ENCODE results near the gene ESF1.
A peak's percentile ranks its signal among the peaks of the same experiment; 100 is the strongest.
"Not testable (repeated sequence)": the region's sequence is repeated elsewhere in the genome, so short reads cannot be mapped to it uniquely, and the experiment has no call there.

Gene ESF1

DNA sequence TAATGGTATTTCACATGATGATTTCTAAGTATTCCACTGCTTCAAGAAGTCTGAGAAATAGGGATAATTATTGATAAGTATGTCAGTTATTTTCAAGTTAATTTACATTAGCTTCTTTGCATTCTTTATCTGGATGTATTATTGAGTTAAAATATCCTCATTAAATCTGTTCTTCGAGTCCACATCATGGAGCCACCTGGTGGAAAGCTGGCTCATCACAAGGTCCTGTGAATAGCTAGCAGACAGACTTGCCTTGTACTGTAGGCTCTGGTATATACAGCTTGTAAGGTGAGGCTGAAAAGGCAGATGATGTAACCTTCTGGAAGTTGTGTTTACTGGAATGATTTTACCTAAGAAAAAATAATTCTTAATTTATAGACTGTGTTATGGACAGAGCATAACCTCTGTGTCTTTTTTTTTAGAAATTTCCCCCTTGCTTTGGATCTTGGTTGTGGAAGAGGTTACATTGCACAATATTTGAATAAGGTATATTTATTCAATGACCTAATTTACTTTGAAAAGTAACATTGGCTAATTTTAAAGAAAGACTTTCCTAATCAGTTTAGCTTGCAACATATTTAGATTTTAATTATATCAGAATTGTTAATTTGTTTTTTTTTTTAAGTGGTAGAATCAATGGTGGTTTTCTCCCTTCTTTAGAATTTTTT is 3.6 kb upstream of the ESF1 start:
- DNase-seq, result peak; percentile 33

DNA sequence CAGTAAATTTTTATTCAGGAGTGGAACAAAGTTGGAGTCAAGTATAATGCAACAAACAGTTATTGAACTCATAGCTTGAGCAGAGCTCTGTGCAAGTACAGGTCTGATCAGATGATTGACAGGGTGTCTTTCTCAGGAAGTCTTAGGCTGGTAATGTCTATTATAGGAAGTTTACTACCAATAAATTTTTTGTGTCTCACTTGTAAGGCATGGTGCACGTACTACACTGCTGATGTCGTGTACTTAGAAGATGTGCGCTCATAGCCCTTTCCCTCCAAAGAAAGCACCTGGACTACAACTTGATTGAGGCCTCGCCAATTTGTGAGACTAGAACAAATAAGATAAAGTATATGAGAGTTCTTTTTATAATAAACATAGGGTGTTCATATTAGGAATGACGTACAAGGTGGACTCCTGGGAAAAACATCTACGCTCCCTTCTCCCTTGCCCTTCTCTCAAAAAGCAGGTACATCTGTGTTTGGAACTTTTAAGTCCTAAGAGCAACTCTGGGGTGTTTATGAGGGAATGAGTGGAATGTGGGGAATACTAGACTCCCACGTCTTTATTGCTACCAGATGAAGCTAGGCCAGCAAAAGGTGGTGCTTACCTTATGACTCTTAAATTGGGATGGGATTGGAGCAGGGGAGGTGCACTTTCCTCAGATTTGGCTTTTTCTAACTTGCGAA is 1.6 kb upstream of the ESF1 start:
- no peak for DNase-seq

DNA sequence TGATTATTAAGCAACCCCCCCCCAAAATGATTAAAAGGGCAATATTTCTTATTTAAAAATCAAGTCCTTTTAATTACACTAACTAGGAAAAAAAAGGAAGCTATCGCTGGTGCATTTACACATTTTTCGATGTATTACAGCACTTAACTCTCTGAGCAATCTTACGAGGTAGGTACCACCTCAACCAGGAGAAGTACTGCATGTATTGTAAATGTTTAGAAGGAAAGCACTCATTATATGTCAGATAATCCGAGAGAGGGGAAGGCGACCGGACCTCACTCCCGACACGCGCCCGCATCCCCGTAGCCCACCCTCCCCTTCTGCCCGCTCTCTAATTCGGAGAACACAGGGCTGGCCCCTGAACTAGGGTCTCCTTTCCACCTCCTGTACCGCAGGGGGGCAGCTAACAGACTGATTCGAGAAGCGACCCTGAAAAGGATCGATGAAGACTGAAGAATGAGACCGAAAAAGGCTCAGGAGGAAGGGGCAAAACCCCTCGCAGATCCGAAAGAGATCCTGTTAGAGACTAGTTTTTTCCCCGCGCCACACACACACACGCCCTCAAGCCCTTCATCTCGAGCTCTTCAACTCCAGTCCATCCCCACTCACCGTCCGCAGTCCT is 337 bp downstream of the ESF1 start:
- no peak for DNase-seq

DNA sequence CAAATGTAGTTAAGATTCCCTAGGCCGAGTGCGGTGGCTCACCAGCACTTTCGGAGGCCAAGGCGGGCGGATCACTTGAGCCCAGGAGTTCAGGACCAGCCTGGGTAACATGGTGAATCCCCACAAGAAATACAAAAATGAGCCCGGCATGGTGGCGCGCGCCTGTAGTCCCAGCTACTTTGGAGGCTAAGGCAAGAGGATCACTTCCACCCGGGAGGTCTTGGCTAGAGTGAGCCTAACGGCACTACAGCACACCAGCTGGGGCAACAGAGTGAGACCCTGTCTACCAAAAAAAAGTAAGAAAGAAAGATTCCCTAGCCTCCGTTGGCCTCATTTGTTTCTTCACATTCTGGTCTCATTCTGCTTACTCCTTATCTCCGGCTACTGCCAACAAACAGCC is 1.2 kb downstream of the ESF1 start:
- no peak for DNase-seq

- DNase-seq, result no peak
Observed at GRCh38 chr20:13778827-13779226, 5.9 kb downstream of the ESF1 start.

DNA sequence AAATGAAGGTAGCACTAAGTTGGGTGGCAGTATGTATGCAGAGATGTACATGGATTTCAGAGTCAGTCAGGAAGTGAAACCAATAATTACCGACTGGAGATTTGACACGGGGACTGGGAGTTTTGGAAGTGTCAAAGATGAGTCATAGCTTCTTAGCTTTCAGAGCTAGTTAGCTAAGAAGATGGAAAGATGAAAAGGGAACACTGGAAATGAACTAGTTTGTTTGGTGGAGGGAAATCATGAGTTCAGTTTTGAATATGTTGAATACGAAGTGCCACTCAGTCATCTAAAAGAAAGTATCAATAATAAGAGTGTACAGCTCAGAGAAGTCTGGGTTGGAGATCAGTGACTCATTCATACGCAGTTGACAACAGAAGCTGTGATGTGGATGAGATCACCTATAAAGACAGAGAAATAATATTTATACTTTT is 7.5 kb downstream of the ESF1 start:
- DNase-seq, result no peak

- DNase-seq, result no peak
Observed at GRCh38 chr20:13775867-13776266, 8.9 kb downstream of the ESF1 start.

GRCh38 chr20:13772529-13772928 is 12.2 kb downstream of the ESF1 start:
- DNase-seq, result no peak

DNA sequence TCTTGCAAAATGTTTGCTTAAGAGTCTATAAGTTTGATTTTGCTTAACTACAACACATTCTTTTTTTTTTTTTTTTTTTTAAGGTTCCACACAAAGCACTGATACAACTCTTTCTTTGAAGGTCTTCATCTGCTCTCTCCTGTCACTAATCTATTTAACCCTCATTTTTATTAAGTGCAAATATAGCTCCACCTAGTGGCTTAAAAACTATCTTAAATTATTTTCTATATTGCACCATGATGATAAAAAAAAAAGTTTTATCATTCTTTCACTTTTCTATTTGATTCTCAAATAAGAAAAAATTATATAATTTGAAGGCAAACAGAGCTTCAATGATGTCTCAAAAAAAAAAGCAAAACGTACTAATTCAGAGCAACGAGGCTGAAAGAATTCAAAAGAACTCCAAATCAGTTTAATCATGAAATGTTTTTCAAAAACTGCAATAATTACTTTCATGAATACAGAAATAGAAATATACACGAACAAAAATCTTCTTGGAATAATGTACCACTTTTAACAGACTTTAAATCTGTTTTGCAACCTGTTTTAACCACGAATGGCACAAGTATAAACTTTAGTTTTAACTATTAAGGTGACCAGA is 12.8 kb downstream of the ESF1 start:
- DNase-seq, result no peak

GRCh38 chr20:13770141-13770540 is 14.6 kb downstream of the ESF1 start:
- DNase-seq, result no peak

DNA sequence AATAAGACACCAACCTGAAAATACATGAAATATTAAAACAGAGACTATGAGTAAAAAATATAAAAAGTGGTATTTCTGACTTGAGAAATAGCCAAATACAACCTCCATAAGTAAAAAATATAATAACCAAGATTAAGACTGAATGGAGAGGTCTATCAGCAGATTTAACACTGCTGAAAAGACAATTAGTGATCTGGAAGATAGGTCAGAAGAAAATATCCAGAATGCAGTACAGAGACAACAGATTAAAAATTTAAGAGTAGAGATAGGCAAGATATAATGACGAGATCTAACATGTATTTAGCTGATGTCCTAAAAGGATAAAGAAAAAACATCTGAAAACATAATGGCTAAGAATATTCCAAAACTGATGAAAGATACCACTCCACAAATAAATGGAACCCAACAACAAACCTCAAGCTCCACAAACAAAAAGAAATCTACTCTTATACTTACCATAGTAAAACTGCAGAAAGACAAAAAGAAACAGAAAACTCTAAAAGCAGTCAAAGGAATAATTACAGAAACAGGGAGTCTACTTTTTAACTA is 18.8 kb downstream of the ESF1 start:
- no peak for DNase-seq

DNA sequence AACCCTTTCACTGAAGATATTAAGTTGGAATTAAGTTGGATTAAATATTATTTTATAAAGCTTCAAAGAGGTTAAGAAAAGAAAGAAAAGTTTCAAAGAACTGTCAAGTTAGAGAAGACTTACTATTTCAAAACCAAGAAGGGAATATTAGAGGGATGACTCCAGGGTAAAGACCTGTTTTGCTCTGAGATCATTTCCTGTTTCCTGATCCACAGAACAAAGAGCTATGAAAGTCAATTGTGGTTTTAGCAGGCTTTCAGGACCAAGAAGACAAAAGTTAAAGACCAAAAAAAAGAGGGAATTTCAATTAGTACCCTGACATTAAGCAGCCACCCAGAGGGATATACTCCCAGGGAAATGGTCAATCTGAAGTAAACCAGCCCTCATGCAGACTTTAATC is 19.4 kb downstream of the ESF1 start:
- no peak for DNase-seq

DNA sequence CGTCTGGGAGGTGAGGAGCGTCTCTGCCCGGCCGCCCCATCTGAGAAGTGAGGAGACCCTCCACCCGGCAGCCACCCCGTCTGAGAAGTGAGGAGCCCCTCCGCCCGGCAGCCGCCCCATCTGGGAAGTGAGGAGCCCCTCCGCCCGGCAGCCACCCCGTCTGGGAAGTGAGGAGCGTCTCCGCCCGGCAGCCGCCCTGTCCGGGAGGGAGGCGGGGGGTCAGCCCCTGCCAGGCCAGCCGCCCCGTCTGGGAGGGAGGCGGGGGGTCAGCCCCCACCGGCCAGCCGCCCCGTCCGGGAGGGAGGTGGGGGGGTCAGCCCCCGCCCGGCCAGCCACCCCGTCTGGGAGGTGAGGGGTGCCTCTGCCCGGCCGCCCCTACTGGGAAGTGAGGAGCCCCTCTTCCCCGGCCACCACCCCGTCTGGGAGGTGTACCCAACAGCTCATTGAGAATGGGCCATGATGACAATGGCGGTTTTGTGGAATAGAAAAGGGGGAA is 24.2 kb downstream of the ESF1 start:
- DNase-seq, result not testable (repeated sequence)

DNA sequence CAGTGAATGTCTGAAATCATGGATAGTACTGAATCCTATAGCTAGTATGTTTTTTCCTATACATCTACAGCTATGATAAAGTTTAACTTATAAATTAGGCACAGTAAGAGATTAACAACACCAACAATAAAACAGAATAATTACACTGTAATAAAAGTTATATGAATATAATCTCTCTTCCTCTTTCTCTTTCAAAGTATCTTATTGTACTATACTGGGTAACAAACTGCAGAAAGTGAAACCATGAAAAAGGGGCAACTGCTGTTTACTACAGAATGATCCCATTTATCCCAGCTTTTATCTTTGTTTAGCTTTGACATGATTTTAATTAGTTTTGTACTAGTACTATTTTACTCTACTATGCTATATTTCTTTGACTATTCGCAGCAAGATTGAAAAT is 25.8 kb downstream of the ESF1 start:
- no peak for DNase-seq

DNA sequence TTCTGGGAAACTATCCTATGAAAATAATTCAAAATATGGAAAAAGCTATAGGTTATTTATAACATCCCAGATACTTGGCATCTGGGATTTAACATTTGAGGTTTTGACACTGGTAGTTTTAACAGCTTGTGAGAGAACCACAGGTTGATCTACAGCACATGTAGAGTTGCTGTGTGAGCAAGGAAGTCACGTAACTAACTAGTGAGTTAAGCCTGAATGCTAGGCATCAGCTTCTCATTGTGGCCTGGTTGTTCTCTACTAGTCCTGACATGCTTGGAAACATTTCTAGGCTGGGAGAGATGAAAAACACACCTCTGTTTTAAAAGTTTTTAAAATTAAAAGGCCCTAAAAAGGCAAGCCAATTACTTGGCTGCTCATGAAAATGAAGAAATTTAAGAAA is 28.2 kb downstream of the ESF1 start:
- no peak for DNase-seq

- no peak for DNase-seq
Observed at GRCh38 chr20:13755809-13756208, 28.9 kb downstream of the ESF1 start.

DNA sequence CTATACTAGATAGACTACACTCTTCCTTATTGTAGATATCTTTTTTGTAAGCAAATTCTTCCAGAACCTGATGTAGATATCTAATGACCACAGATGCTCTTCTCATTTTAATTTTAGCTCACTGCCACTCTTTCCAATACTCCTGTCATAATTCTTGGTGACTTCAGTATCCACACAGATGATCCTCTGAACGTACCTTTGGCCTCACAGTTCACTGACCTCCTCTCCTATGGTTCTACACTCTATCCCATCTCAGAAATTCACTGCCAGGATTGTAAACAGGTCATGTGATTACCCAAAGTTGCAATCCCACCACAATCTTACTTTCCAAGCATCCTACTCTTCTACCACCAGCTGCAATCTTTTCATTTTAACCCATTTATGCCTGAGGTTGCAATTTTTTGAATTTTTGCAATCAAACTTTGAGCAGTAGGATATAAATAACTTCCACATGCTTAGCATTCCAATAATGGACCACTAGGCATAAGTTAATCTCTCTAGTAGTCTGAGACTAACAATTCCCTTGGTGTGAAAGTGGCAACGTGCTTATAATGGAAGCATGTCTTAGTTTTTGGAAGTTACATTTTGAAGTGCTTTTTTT is 31.2 kb downstream of the ESF1 start:
- DNase-seq, result no peak

- no peak for DNase-seq
Observed at GRCh38 chr20:13749811-13750210, 34.9 kb downstream of the ESF1 start.

GRCh38 chr20:13745784-13746183 is 38.9 kb downstream of the ESF1 start:
- no peak for DNase-seq

DNA sequence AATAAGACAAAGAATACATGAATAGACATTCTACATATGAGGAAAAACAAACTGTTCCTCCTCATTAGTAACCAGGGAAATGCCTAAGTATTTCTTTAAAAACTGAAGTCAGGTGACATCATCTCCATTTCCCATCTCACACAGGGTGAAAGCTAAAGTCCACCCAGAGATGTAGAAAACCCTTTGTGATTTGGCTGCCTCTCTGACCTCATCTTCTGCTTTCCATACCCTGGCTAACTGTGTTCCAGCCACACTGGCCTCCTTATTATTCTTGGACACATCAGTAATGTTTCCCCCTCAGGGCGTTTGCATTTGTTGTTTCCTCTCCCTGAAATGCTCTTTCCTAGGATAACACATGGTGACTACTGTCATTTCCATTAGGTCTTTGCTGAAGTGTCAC is 40.4 kb downstream of the ESF1 start:
- DNase-seq, result no peak

DNA sequence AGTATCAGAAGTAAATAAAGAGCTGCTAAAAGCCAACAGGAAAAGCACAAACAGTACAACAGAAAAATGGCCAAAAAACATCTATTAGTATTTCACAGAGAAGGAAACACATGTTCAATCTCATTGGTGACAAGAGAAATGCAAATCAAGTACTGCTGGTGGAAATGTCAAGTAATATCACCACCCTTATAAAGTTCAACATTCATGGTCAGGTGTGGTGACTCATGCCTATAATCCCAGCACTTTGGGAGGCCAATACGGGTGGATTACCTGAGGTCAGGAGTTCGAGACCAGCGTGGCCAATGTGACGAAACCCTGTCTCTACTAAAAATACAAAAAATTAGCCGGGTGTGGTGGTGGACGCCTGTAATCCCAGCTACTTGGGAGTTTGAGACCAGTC is 42.8 kb downstream of the ESF1 start:
- no peak for DNase-seq

DNA sequence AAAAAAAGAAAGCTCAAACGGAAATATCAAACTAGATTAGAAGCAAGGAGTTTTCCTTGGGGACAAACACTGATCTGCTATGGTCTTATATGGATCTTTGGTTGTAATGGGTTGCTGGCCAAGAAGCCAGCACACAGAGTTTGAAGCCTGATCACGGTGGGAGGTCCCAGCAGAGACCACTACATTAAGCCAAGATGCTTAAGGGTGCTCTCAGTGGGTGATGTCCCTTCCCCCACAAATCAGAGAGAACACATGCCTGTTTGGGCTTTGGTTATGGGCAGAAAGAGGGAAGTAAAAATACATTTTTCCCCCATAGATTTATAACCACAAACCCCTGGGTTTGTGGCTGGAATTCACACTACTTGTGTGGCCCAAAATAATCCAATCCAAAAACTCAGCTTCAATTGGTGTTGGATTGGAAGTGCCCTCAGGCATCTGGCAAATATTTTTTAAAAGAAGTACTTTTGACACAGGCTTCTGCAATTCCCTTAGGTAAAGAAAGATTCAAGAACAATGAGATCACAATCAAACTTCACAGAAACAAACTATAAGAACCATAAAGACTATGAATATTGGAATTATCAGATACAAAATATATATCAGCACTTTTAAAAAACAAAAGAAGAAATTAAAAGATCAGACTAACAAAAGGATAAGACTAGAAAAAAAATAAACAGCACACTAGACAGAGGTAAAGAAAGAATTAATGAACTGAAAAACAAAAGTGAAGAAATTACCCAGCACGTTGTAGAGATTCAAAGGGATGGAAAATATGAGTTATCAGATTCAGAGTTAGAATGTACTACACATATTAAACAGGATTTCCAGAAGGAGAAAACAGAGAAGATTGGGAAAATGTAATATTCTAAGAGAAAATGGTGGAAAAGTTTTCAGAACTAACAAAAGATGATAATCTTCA is 44.7 kb downstream of the ESF1 start:
- DNase-seq, result no peak

Data from 8988T (cell line).